ENCODE measurements around the gene PCDHA12.
"Not testable (repeated sequence)": the region's sequence is repeated elsewhere in the genome, so short reads cannot be mapped to it uniquely, and the experiment has no call there.

The PCDHA12 gene

GRCh38 chr5:140875085-140876065, at the start of gene PCDHA12:
Gene PCDHA12 (plus strand): TSS chr5:140875308. CDS start chr5:140875473, 165 bp downstream.
- peak; percentile 16 for DNase-seq

GRCh38 chr5:140827704-140828361, 47.3 kb upstream of the PCDHA12 start, which contains the start of gene PCDHA6:
Gene PCDHA6 (plus strand): TSS chr5:140827960. CDS start chr5:140828092, 132 bp downstream.
- peak; percentile 14 for DNase-seq

- peak; percentile 1 for DNase-seq
Observed at GRCh38 chr5:140828362-140828737, 46.8 kb upstream of the PCDHA12 start.

GRCh38 chr5:140829511-140830501, 45.3 kb upstream of the PCDHA12 start:
- not testable (repeated sequence) for DNase-seq

- peak; percentile 10 for DNase-seq
Observed at GRCh38 chr5:140833993-140834392, 41.1 kb upstream of the PCDHA12 start, which contains the start of gene PCDHA7. Gene PCDHA7 (plus strand): TSS chr5:140834269. CDS start chr5:140834384, 115 bp downstream.

GRCh38 chr5:140834439-140835008, 40.6 kb upstream of the PCDHA12 start:
- DNase-seq = not testable (repeated sequence)

GRCh38 chr5:140835622-140836510, 39.2 kb upstream of the PCDHA12 start:
- no peak for DNase-seq

GRCh38 chr5:140840978-140841962, 33.8 kb upstream of the PCDHA12 start, which contains the start of gene PCDHA8:
Gene PCDHA8 (plus strand): TSS chr5:140841187. CDS start chr5:140841322, 135 bp downstream.
- DNase-seq = peak; percentile 2

GRCh38 chr5:140842798-140843733, 32.0 kb upstream of the PCDHA12 start:
- DNase-seq = no peak

GRCh38 chr5:140848139-140849102, 26.7 kb upstream of the PCDHA12 start, which contains the start of gene PCDHA9:
Gene PCDHA9 (plus strand): TSS chr5:140848382. CDS start chr5:140848496, 114 bp downstream.
- peak; percentile 4 for DNase-seq

- not testable (repeated sequence) for DNase-seq
Observed at GRCh38 chr5:140849831-140850634, 25.1 kb upstream of the PCDHA12 start.

- DNase-seq = peak; percentile 25
Observed at GRCh38 chr5:140855772-140856674, 19.1 kb upstream of the PCDHA12 start, which contains the start of gene PCDHA10. Gene PCDHA10 (plus strand): TSS chr5:140855897. CDS start chr5:140856049, 152 bp downstream.

- no peak for DNase-seq
Observed at GRCh38 chr5:140857177-140857986, 17.7 kb upstream of the PCDHA12 start.

GRCh38 chr5:140857987-140858240, 17.2 kb upstream of the PCDHA12 start:
- DNase-seq = no peak
